BJ (cell line): Measurements from ENCODE around the gene MAT2B. TPM values are rescaled to one million over a fixed set of nuclear protein-coding genes. Genes with fewer than 3 reads are reported as not detected.
"Not testable (repeated sequence)": the region's sequence is repeated elsewhere in the genome, so short reads cannot be mapped to it uniquely, and the experiment has no call there.

Experiments used
- CTCF ChIA-PET: fragments of 350-600 bp; formaldehyde crosslinking; extraction: SDS; loops from one replicate; lab custom pipeline; 2021; ENCODE audit warnings: antibody characterized with exemption, inconsistent platforms; lab: Yijun Ruan, JAX
- POLR2A ChIA-PET: fragments of 300-600 bp; sonication (Branson Sonifier 250); formaldehyde crosslinking; extraction: SDS; loops from one replicate; lab custom pipeline; 2021; ENCODE audit warnings: antibody characterized with exemption; lab: Charles Lee
- DNase-seq: peaks from one replicate; pipeline ENCODE4 v3.0.0-alpha.2; 2011; ENCODE audit warnings: low read depth
- H3K27me3 ChIP-seq: 2 replicates; pipeline ENCODE4 v1.6.0; 2011; ENCODE audit warnings: low read length; ENCODE audit not compliant: control insufficient read depth, insufficient read depth
- H3K36me3 ChIP-seq: 2 replicates; pipeline ENCODE4 v1.5.1; 2011; ENCODE audit warnings: low read length; ENCODE audit not compliant: control insufficient read depth, insufficient read depth
- H3K4me3 ChIP-seq: 2 replicates; pipeline ENCODE4 v1.5.1; 2011; ENCODE audit warnings: low read depth, mild to moderate bottlenecking, control low read depth, low read length
- polyA plus RNA-seq: library from polyadenylated mRNA; depleted of rRNA; stranded (reverse); fragments of >200 nt; gene quantifications from 2 replicates; pipeline ENCODE4 v1.2.3, GENCODE V29; 2011
- TF ChIP-seq, protein P1 (sequence below): IDR thresholded peaks from 2 replicates; pipeline ENCODE4 v1.5.1; 2011; ENCODE audit warnings: low read depth, mild to moderate bottlenecking, control low read depth, inconsistent platforms, low read length, moderate library complexity; ENCODE audit not compliant: insufficient read depth

MAT2B gene
- polyA plus RNA-seq, 1 experiment, result 23.5 TPM

DNA sequence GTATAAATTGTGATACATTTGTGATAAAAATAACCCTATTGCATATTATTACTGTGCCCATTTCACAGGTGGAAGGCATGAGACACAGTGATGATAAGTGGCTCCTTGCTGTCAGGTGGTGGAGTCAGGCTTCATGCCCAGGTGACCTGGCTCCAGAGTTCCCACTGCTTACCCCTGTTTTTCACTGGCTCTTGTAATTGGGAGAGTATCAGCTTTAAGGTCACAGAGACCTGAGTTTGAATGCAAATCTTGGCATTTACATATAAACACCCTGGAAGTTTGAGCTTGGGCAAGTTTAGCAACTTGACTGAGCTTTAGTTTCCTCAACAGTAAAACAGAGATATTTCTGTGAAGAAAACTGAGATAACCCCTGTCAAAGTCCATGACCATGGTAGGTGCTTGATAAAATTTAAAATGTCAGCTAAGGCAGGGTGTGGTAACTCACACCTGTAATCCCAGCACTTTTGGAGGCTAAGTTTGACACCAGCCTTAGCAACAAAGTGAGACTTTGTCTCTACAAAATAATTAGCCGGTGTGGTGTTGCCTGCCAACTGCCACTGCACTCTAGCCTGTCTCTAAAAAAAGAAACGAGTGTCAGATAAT lies 29.2 kb downstream of the MAT2B start:
- TF ChIP-seq, protein P1, sequence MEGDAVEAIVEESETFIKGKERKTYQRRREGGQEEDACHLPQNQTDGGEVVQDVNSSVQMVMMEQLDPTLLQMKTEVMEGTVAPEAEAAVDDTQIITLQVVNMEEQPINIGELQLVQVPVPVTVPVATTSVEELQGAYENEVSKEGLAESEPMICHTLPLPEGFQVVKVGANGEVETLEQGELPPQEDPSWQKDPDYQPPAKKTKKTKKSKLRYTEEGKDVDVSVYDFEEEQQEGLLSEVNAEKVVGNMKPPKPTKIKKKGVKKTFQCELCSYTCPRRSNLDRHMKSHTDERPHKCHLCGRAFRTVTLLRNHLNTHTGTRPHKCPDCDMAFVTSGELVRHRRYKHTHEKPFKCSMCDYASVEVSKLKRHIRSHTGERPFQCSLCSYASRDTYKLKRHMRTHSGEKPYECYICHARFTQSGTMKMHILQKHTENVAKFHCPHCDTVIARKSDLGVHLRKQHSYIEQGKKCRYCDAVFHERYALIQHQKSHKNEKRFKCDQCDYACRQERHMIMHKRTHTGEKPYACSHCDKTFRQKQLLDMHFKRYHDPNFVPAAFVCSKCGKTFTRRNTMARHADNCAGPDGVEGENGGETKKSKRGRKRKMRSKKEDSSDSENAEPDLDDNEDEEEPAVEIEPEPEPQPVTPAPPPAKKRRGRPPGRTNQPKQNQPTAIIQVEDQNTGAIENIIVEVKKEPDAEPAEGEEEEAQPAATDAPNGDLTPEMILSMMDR, result no peak
- ChIA-PET CTCF (no interaction called here), POLR2A (no interaction called here)
- DNase-seq, result no peak
- Histone ChIP-seq H3K36me3 (no peaks in the 10 kb centered on the region), H3K27me3 (peaks cover 3% of the 10 kb centered on the region; the same call in 1 of the 2 replicates), H3K4me3 (no peak overlapping the region)

GRCh38 chr5:163535290-163535689 lies 29.9 kb downstream of the MAT2B start:
- TF ChIP-seq, protein P1, result no peak
- Histone ChIP-seq H3K36me3 (no peaks in the 10 kb centered on the region), H3K27me3 (peaks cover 3% of the 10 kb centered on the region; the same call in 1 of the 2 replicates), H3K4me3 (no peak overlapping the region)
- ChIA-PET CTCF (no interaction called here), POLR2A (no interaction called here)
- no peak for DNase-seq

DNA sequence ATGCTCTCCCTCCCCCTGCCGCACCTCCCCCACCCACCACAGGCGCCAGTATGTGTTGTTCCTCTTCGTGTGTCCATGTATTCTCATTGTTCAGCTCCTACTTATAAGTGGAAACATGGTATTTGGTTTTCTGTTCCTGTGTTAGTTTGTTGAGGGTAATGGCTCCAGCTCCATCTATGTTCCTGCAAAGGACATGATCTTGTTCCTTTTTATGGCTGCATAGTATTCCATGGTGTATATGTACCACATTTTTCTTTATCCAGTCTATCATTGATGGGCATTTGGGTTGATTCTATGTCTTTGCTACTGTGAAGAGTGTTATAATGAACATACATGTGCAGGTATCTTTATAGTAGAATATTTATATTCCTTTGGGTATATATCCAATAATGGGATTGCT lies 31.0 kb downstream of the MAT2B start:
- H3K27me3 ChIP-seq, POLR2A ChIA-PET, H3K36me3 ChIP-seq, CTCF ChIA-PET, DNase-seq, H3K4me3 ChIP-seq: not testable (repeated sequence)

- POLR2A ChIA-PET, result no interaction called here
- CTCF ChIA-PET, result no interaction called here
- H3K27me3 ChIP-seq, result no peaks in the 10 kb centered on the region
- TF ChIP-seq, protein P1, result no peak
- H3K36me3 ChIP-seq, result no peaks in the 10 kb centered on the region
- no peak for DNase-seq
- H3K4me3 ChIP-seq, result no peak overlapping the region
These were observed 35.3 kb downstream of the MAT2B start for GRCh38 chr5:163540696-163541095.

DNA sequence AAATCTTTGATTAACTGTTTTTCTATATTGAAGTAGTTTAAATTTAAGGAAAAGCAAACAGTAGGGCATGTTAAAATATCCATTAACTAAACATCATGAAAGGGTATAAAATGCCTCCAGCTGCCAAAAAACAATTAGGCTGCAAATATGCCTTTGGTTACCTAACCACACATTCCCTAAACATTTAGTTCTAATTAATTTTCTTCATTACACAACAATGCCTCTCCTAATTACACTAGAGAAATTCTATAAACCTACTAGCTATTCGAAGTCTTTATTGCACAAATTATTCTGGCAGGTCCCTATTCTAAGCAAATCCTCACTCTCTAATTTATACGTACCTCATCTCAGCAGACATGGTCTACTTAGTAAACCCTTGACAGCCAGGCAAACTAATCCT lies 37.4 kb downstream of the MAT2B start:
- CTCF ChIA-PET, result interaction anchor here (1.6 kb wide), 1 partner anchor 22 kb away, joined by 4 read pairs; no protein-coding TSS in a partner anchor
- POLR2A ChIA-PET, result no interaction called here
- Histone ChIP-seq H3K27me3 (no peaks in the 10 kb centered on the region), H3K36me3 (no peaks in the 10 kb centered on the region), H3K4me3 (no peak overlapping the region)
- no peak for DNase-seq
- TF ChIP-seq, protein P1, result no peak

DNA sequence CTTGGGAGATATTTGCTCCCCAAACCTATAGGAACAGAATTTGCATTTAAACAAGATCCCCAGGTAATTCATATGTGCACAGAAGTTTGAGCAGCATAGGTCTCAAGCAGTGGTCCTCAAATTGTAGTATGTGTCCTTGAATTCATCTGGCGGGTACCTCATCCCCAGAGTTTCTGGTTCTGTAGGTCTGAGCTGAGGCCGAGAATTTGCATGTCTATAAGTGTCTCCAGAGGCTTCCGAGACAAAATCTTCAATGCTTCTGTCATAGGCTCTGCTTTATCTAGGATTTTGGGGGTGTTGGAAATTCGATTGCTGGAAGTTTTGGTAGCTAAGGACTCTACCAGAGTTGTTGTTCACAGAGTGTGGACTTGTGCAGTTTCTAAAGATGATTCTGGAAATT lies 38.6 kb downstream of the MAT2B start:
- DNase-seq, result no peak
- POLR2A ChIA-PET, result no interaction called here
- CTCF ChIA-PET, result no interaction called here
- TF ChIP-seq, protein P1, result no peak
- no peaks in the 10 kb centered on the region for H3K27me3 ChIP-seq
- no peaks in the 10 kb centered on the region for H3K36me3 ChIP-seq
- no peak overlapping the region for H3K4me3 ChIP-seq
